ENCODE results near the gene GRWD1. TPM values are rescaled to one million over a fixed set of nuclear protein-coding genes. Genes with fewer than 3 reads are reported as not detected.

The GRWD1 gene
- total and polyA plus RNA-seq, 2 donors (not counting 1 experiment from before 2014, with no cell fraction given), result 10.6 to 40.7 TPM

GRCh38 chr19:48442116-48443035, 3.4 kb upstream of the GRWD1 start:
- ATAC-seq (ENCODE audit: low read depth), result no peak
- intact Hi-C loops (cut with micrococcal nuclease), result no loop called here
- Histone ChIP-seq H3K36me3 (replicated peaks in 1 of 2; ENCODE audit: control extremely low read depth in 1 of 2, control insufficient read depth in 1 of 2, extremely low read depth in 1 of 2, insufficient read depth in 2 of 2, low read length in 1 of 2) (peaks cover 0 to 3% of the 10 kb centered on the region in 2 experiments), H4K20me1 (ENCODE audit: control insufficient read depth, insufficient read depth, low read length, poor library complexity, severe bottlenecking) (no peaks in the 10 kb centered on the region), H2AFZ (ENCODE audit: insufficient read depth, low read depth, low read length, poor library complexity, severe bottlenecking) (no peak overlapping the region), H3K27me3 (replicated peaks in 1 of 4; ENCODE audit: control extremely low read depth in 1 of 4, control insufficient read depth in 3 of 4, insufficient read depth in 4 of 4, low read length in 3 of 4) (peaks cover 0 to 32% (median 12%) of the 10 kb centered on the region in 4 experiments), H3K79me2 (ENCODE audit: control insufficient read depth, insufficient read depth, low read length) (peaks cover 20% of the 10 kb centered on the region), H3K27ac (ENCODE audit: low read length in 2 of 2) (no peak overlapping the region), H3K9ac (ENCODE audit: low read length) (no peak overlapping the region), H3K4me2 (replicated peaks; ENCODE audit: low read depth, low read length, poor library complexity, severe bottlenecking) (no peak overlapping the region), H3K9me3 (ENCODE audit: control extremely low read depth in 1 of 3, control insufficient read depth in 2 of 3, insufficient read depth in 1 of 3, low read length in 2 of 3) (peaks cover 0 to 21% (median 0%) of the 10 kb centered on the region in 3 donors), H3K4me3 (ENCODE audit: control extremely low read depth in 1 of 5, extremely low read depth in 1 of 5, insufficient read depth in 1 of 5, low read depth in 2 of 5, low read length in 4 of 5) (no peak overlapping the region), H3K4me1 (ENCODE audit: control insufficient read depth in 2 of 2, insufficient read depth in 2 of 2, low read length in 2 of 2) (peaks cover 22 to 27% of the 10 kb centered on the region in 2 donors)
- POLR2A ChIA-PET, result no interaction called here
- Mint-ChIP-seq H3K4me1 (peaks cover 31% of the 10 kb centered on the region), H3K4me3 (peak overlapping the region; percentile 73), H3K27me3 (peaks cover 29% of the 10 kb centered on the region), H3K27ac (no peak overlapping the region), H3K9me3 (ENCODE audit: insufficient read depth) (no peaks in the 10 kb centered on the region)
- no peak for TF ChIP-seq EZH2 (IDR thresholded peaks at IDR 0.05; ENCODE audit: borderline replicate concordance, insufficient read depth, low read depth, low read length, poor library complexity, severe bottlenecking)
- CTCF ChIA-PET, result interaction anchor here (0.8 kb wide), 1 partner anchor 400 kb away, joined by 3 read pairs; no protein-coding TSS in a partner anchor
- 46% methylated on average over 83 of the region's 94 CpGs for WGBS (ENCODE audit: insufficient coverage)
- peak; percentile 20 for DNase-seq

- peak; percentile 54 for DNase-seq
Observed at GRCh38 chr19:48443256-48443655, 2.5 kb upstream of the GRWD1 start.

More at GRCh38 chr19:48443256-48443655, 2.5 kb upstream of the GRWD1 start:
- H3K27me3 Mint-ChIP-seq, result peaks cover 22% of the 10 kb centered on the region
- no peaks in the 10 kb centered on the region for H3K9me3 Mint-ChIP-seq (ENCODE audit: insufficient read depth)
- H3K9ac ChIP-seq (ENCODE audit: low read length), result no peak overlapping the region
- H3K9me3 ChIP-seq (ENCODE audit: control extremely low read depth in 1 of 3, control insufficient read depth in 2 of 3, insufficient read depth in 1 of 3, low read length in 2 of 3), result peaks cover 0 to 21% (median 0%) of the 10 kb centered on the region in 3 donors
- peaks cover 0 to 32% (median 11%) of the 10 kb centered on the region in 4 experiments for H3K27me3 ChIP-seq (replicated peaks in 1 of 4; ENCODE audit: control extremely low read depth in 1 of 4, control insufficient read depth in 3 of 4, insufficient read depth in 4 of 4, low read length in 3 of 4)
- ATAC-seq (ENCODE audit: low read depth), result no peak
- no peak overlapping the region for H3K27ac Mint-ChIP-seq
- H4K20me1 ChIP-seq (ENCODE audit: control insufficient read depth, insufficient read depth, low read length, poor library complexity, severe bottlenecking), result no peaks in the 10 kb centered on the region
- 7% methylated on average over 60 of the region's 60 CpGs for WGBS (ENCODE audit: insufficient coverage)
- peaks cover 0 to 12% of the 10 kb centered on the region in 2 experiments for H3K36me3 ChIP-seq (replicated peaks in 1 of 2; ENCODE audit: control extremely low read depth in 1 of 2, control insufficient read depth in 1 of 2, extremely low read depth in 1 of 2, insufficient read depth in 2 of 2, low read length in 1 of 2)
- ChIA-PET POLR2A (interaction anchor here (0.5 kb wide), 2 partner anchors 14 to 1869 kb away, joined by 5 to 6 read pairs; no protein-coding TSS in a partner anchor), CTCF (no interaction called here)
- H3K4me2 ChIP-seq (replicated peaks; ENCODE audit: low read depth, low read length, poor library complexity, severe bottlenecking), result peak overlapping the region; percentile 78
- H3K4me3 Mint-ChIP-seq, result no peak overlapping the region
- TF ChIP-seq CTCF (IDR thresholded peaks at IDR 0.05) (no peak), EZH2 (IDR thresholded peaks at IDR 0.05; ENCODE audit: borderline replicate concordance, insufficient read depth, low read depth, low read length, poor library complexity, severe bottlenecking) (no peak)
- H2AFZ ChIP-seq (ENCODE audit: insufficient read depth, low read depth, low read length, poor library complexity, severe bottlenecking), result peak overlapping the region; percentile 33
- peaks cover 22 to 27% of the 10 kb centered on the region in 2 donors for H3K4me1 ChIP-seq (ENCODE audit: control insufficient read depth in 2 of 2, insufficient read depth in 2 of 2, low read length in 2 of 2)
- peaks cover 35% of the 10 kb centered on the region for H3K4me1 Mint-ChIP-seq
- intact Hi-C loops (cut with micrococcal nuclease), result no loop called here
- no peak overlapping the region for H3K27ac ChIP-seq (ENCODE audit: low read length in 2 of 2)
- peaks cover 20% of the 10 kb centered on the region for H3K79me2 ChIP-seq (ENCODE audit: control insufficient read depth, insufficient read depth, low read length)
- peak overlapping the region in 1 of 5 experiments; percentile 26 for H3K4me3 ChIP-seq (ENCODE audit: control extremely low read depth in 1 of 5, extremely low read depth in 1 of 5, insufficient read depth in 1 of 5, low read depth in 2 of 5, low read length in 4 of 5)

Measured in B cell (primary cell).